Measurements from ENCODE around the gene NEDD9.

The NEDD9 gene

GRCh38 chr6:11181478-11182136, 50.9 kb downstream of the NEDD9 start:
- in situ Hi-C loops (cut with MboI; ENCODE audit: low sequenced_read_pairs) = no loop called here

- in situ Hi-C loops (cut with MboI; ENCODE audit: low sequenced_read_pairs) = loop anchor here (10.0 kb wide), 1 partner anchor 315 kb away; no protein-coding TSS in a partner anchor
Measured at GRCh38 chr6:11179419-11180202, 52.9 kb downstream of the NEDD9 start.

GRCh38 chr6:11179088-11179418, 53.4 kb downstream of the NEDD9 start:
- in situ Hi-C loops (cut with MboI; ENCODE audit: low sequenced_read_pairs) = loop anchor here (10.0 kb wide), 1 partner anchor 316 kb away; no protein-coding TSS in a partner anchor

- in situ Hi-C loops (cut with MboI; ENCODE audit: low sequenced_read_pairs) = loop anchor here (10.0 kb wide), 1 partner anchor 318 kb away; no protein-coding TSS in a partner anchor
Measured at GRCh38 chr6:11177271-11177670, 55.2 kb downstream of the NEDD9 start.

GRCh38 chr6:11174242-11174611, 58.2 kb downstream of the NEDD9 start:
- in situ Hi-C loops (cut with MboI; ENCODE audit: low sequenced_read_pairs) = loop anchor here (10.0 kb wide), 1 partner anchor 321 kb away; no protein-coding TSS in a partner anchor

- in situ Hi-C loops (cut with MboI; ENCODE audit: low sequenced_read_pairs) = loop anchor here (10.0 kb wide), 1 partner anchor 322 kb away; no protein-coding TSS in a partner anchor
Measured at GRCh38 chr6:11172501-11173327, 59.8 kb downstream of the NEDD9 start.

- in situ Hi-C loops (cut with MboI; ENCODE audit: low sequenced_read_pairs) = loop anchor here (10.0 kb wide), 1 partner anchor 323 kb away; no protein-coding TSS in a partner anchor
Measured at GRCh38 chr6:11171952-11172351, 60.5 kb downstream of the NEDD9 start.

GRCh38 chr6:11168091-11168635, 64.3 kb downstream of the NEDD9 start:
- in situ Hi-C loops (cut with MboI; ENCODE audit: low sequenced_read_pairs) = no loop called here

- in situ Hi-C loops (cut with MboI; ENCODE audit: low sequenced_read_pairs) = no loop called here
Measured at GRCh38 chr6:11166948-11167347, 65.5 kb downstream of the NEDD9 start.

GRCh38 chr6:11164717-11165646, 67.5 kb downstream of the NEDD9 start:
- in situ Hi-C loops (cut with MboI; ENCODE audit: low sequenced_read_pairs) = no loop called here

- in situ Hi-C loops (cut with MboI; ENCODE audit: low sequenced_read_pairs) = no loop called here
Measured at GRCh38 chr6:11163932-11164331, 68.5 kb downstream of the NEDD9 start.

- in situ Hi-C loops (cut with MboI; ENCODE audit: low sequenced_read_pairs) = no loop called here
Measured at GRCh38 chr6:11162262-11162661, 70.2 kb downstream of the NEDD9 start.

GRCh38 chr6:11161031-11161956, 71.2 kb downstream of the NEDD9 start:
- in situ Hi-C loops (cut with MboI; ENCODE audit: low sequenced_read_pairs) = no loop called here

- in situ Hi-C loops (cut with MboI; ENCODE audit: low sequenced_read_pairs) = no loop called here
Measured at GRCh38 chr6:11160199-11160598, 72.3 kb downstream of the NEDD9 start.

GRCh38 chr6:11155589-11155988, 76.9 kb downstream of the NEDD9 start:
- in situ Hi-C loops (cut with MboI; ENCODE audit: low sequenced_read_pairs) = no loop called here

- in situ Hi-C loops (cut with MboI; ENCODE audit: low sequenced_read_pairs) = no loop called here
Measured at GRCh38 chr6:11153447-11153846, 79.0 kb downstream of the NEDD9 start.

GRCh38 chr6:11152581-11152980, 79.9 kb downstream of the NEDD9 start:
- in situ Hi-C loops (cut with MboI; ENCODE audit: low sequenced_read_pairs) = no loop called here

GRCh38 chr6:11151488-11151887, 81.0 kb downstream of the NEDD9 start:
- in situ Hi-C loops (cut with MboI; ENCODE audit: low sequenced_read_pairs) = no loop called here

GRCh38 chr6:11149551-11149950, 82.9 kb downstream of the NEDD9 start:
- in situ Hi-C loops (cut with MboI; ENCODE audit: low sequenced_read_pairs) = loop anchor here (10.0 kb wide), 1 partner anchor 345 kb away; no protein-coding TSS in a partner anchor

Data from HL-60/S4 treated with retinoic acid at 250 ng/mL for 4 days and 3 days (cell line).